Measurements from ENCODE around the gene SCD5.

SCD5 gene

GRCh38 chr4:82792912-82793649 lies 5.5 kb downstream of the SCD5 start:
- no peak for DNase-seq

- no peak for DNase-seq
Observed at GRCh38 chr4:82791179-82791578, 7.4 kb downstream of the SCD5 start.

GRCh38 chr4:82790060-82790660 lies 8.4 kb downstream of the SCD5 start:
- DNase-seq, result no peak

GRCh38 chr4:82789025-82789776 lies 9.4 kb downstream of the SCD5 start:
- DNase-seq, result no peak

- no peak for DNase-seq
Observed at GRCh38 chr4:82787342-82787741, 11.3 kb downstream of the SCD5 start.

- DNase-seq, result no peak
Observed at GRCh38 chr4:82786828-82787227, 11.8 kb downstream of the SCD5 start.

- no peak for DNase-seq
Observed at GRCh38 chr4:82785611-82786400, 12.8 kb downstream of the SCD5 start.

- DNase-seq, result no peak
Observed at GRCh38 chr4:82784681-82785610, 13.7 kb downstream of the SCD5 start.

GRCh38 chr4:82782626-82783345 lies 15.8 kb downstream of the SCD5 start:
- DNase-seq, result no peak

GRCh38 chr4:82780752-82781231 lies 17.8 kb downstream of the SCD5 start:
- no peak for DNase-seq

GRCh38 chr4:82780170-82780751 lies 18.3 kb downstream of the SCD5 start:
- DNase-seq, result no peak

- no peak for DNase-seq
Observed at GRCh38 chr4:82779032-82779431, 19.6 kb downstream of the SCD5 start.

GRCh38 chr4:82777857-82778525 lies 20.6 kb downstream of the SCD5 start:
- DNase-seq, result no peak

- DNase-seq, result no peak
Observed at GRCh38 chr4:82776925-82777542, 21.6 kb downstream of the SCD5 start.

- DNase-seq, result no peak
Observed at GRCh38 chr4:82775243-82775642, 23.4 kb downstream of the SCD5 start.

GRCh38 chr4:82774711-82775171 lies 23.9 kb downstream of the SCD5 start:
- no peak for DNase-seq

- DNase-seq, result no peak
Observed at GRCh38 chr4:82773057-82773456, 25.5 kb downstream of the SCD5 start.

GRCh38 chr4:82770607-82771006 lies 28.0 kb downstream of the SCD5 start:
- no peak for DNase-seq

- DNase-seq, result no peak
Observed at GRCh38 chr4:82765134-82765533, 33.5 kb downstream of the SCD5 start.

- no peak for DNase-seq
Observed at GRCh38 chr4:82761229-82761628, 37.4 kb downstream of the SCD5 start.

Measured in GF-D8 (cell line).